KMS-11 (cell line): ENCODE data around the gene ATP5MK.

Source experiments
- H2AFZ ChIP-seq: fragments of 200-600 bp; sonication (generic); 2 replicates; pipeline ENCODE4 v1.6.1; 2016; ENCODE audit warnings: antibody characterized with exemption, mixed run types, low read depth
- H3K27ac ChIP-seq: fragments of 200-600 bp; sonication (generic); 2 replicates; pipeline ENCODE4 v1.6.1; 2016; ENCODE audit warnings: mild to moderate bottlenecking, mixed run types
- H3K27me3 ChIP-seq: fragments of 200-600 bp; sonication (generic); 2 replicates; pipeline ENCODE4 v1.6.1; 2017; ENCODE audit warnings: mild to moderate bottlenecking, low read depth, mixed run types, moderate library complexity; ENCODE audit not compliant: insufficient read depth
- H3K36me3 ChIP-seq: fragments of 200-600 bp; sonication (generic); 2 replicates; pipeline ENCODE4 v1.6.1; 2017; ENCODE audit warnings: mild to moderate bottlenecking, mixed run types; ENCODE audit not compliant: insufficient read depth
- H3K4me1 ChIP-seq: fragments of 200-600 bp; sonication (generic); 2 replicates; pipeline ENCODE4 v1.6.1; 2016; ENCODE audit warnings: mild to moderate bottlenecking, low read depth, mixed run types; ENCODE audit not compliant: poor library complexity, severe bottlenecking
- H3K4me2 ChIP-seq: fragments of 200-600 bp; sonication (generic); 2 replicates; pipeline ENCODE4 v1.7.0; 2016; ENCODE audit warnings: mild to moderate bottlenecking, mixed run types
- H3K4me3 ChIP-seq: fragments of 200-600 bp; sonication (generic); IDR thresholded peaks from 2 replicates; pipeline ENCODE4 v1.6.1; 2017; ENCODE audit warnings: low read depth, low read length, mixed read lengths; ENCODE audit not compliant: insufficient read depth
- H3K79me2 ChIP-seq: fragments of 200-600 bp; sonication (generic); 2 replicates; pipeline ENCODE4 v1.6.1; 2016; ENCODE audit warnings: low read depth, mixed run types; ENCODE audit not compliant: insufficient read depth
- H3K9ac ChIP-seq: fragments of 200-600 bp; sonication (generic); 2 replicates; pipeline ENCODE4 v1.6.1; 2016; ENCODE audit warnings: mild to moderate bottlenecking, mixed run types
- H4K20me1 ChIP-seq: fragments of 200-600 bp; sonication (generic); 2 replicates; pipeline ENCODE4 v1.6.1; 2016; ENCODE audit warnings: mild to moderate bottlenecking, mixed run types; ENCODE audit not compliant: insufficient read depth
- CTCF ChIP-seq: fragments of 200-600 bp; sonication (generic); conservative IDR thresholded peaks from 2 replicates; pipeline ENCODE4 v1.6.1; 2017; ENCODE audit warnings: low read depth, mild to moderate bottlenecking, antibody characterized with exemption, low read length, moderate library complexity, mixed read lengths

The ATP5MK gene

GRCh38 chr10:103353281-103353680 is 43.0 kb downstream of the ATP5MK start:
- H3K4me3 ChIP-seq: no peak overlapping the region
- H3K4me1 ChIP-seq: peaks cover 11% of the 10 kb centered on the region
- no peak overlapping the region for H3K9ac ChIP-seq
- no peak overlapping the region for H2AFZ ChIP-seq
- H3K79me2 ChIP-seq: peaks cover 14% of the 10 kb centered on the region
- no peak for TF ChIP-seq CTCF
- H4K20me1 ChIP-seq: no peaks in the 10 kb centered on the region
- H3K36me3 ChIP-seq: peaks cover 2% of the 10 kb centered on the region; the same call in 1 of the 2 replicates
- H3K4me2 ChIP-seq: no peak overlapping the region
- H3K27me3 ChIP-seq: no peaks in the 10 kb centered on the region
- no peak overlapping the region for H3K27ac ChIP-seq

GRCh38 chr10:103350517-103351260 is 45.6 kb downstream of the ATP5MK start, which contains the start of gene PCGF6:
TSS of gene PCGF6 (minus strand) at chr10:103351140. CDS start at chr10:103351066, 74 bp downstream.
- no peaks in the 10 kb centered on the region for H4K20me1 ChIP-seq
- peak within 1 kb of the TSS; percentile 62 for H3K27ac ChIP-seq
- H3K36me3 ChIP-seq: peaks cover 5% of the 10 kb centered on the region; the same call in 1 of the 2 replicates
- no peaks in the 10 kb centered on the region for H3K27me3 ChIP-seq
- H3K4me2 ChIP-seq: peak within 1 kb of the TSS; percentile 87
- TF ChIP-seq CTCF: no peak
- H3K4me1 ChIP-seq: peaks cover 11% of the 10 kb centered on the region
- H3K79me2 ChIP-seq: peaks cover 14% of the 10 kb centered on the region
- H3K4me3 ChIP-seq: no peak within 1 kb of the TSS
- H3K9ac ChIP-seq: peak within 1 kb of the TSS; percentile 72; the same call in 1 of the 2 replicates
- peak within 1 kb of the TSS; percentile 100 for H2AFZ ChIP-seq

- Histone ChIP-seq H3K4me2 (peak overlapping the region; percentile 72), H3K79me2 (peaks cover 14% of the 10 kb centered on the region), H3K27ac (peak overlapping the region; percentile 62), H3K27me3 (no peaks in the 10 kb centered on the region), H3K4me1 (peaks cover 11% of the 10 kb centered on the region), H2AFZ (peak overlapping the region; percentile 100), H3K4me3 (no peak overlapping the region), H4K20me1 (no peaks in the 10 kb centered on the region), H3K36me3 (peaks cover 5% of the 10 kb centered on the region; the same call in 1 of the 2 replicates), H3K9ac (peak overlapping the region; percentile 72; the same call in 1 of the 2 replicates)
- no peak for TF ChIP-seq CTCF
Measured at GRCh38 chr10:103350175-103350516, 46.1 kb downstream of the ATP5MK start.
